HepG2 (cell line): ENCODE measurements around the gene PRR5L.

Experiments used
- E2F1 ChIP-seq: sonication (generic); formaldehyde crosslinking; IDR thresholded peaks from 2 replicates; pipeline ENCODE4 v1.5.0; 2020; ENCODE audit warnings: missing genetic modification reagents
- ELF4 ChIP-seq: sonication (generic); formaldehyde crosslinking; IDR thresholded peaks from 2 replicates; pipeline ENCODE4 v1.5.0; 2020; ENCODE audit warnings: missing genetic modification reagents, mild to moderate bottlenecking, moderate library complexity, borderline replicate concordance
- JUND ChIP-seq: sonication (generic); formaldehyde crosslinking; IDR thresholded peaks from 2 replicates; pipeline ENCODE4 v1.8.0; 2022; ENCODE audit warnings: mild to moderate bottlenecking, missing genetic modification reagents
- POLR2AphosphoS5 ChIP-seq: IDR thresholded peaks from 2 replicates; pipeline ENCODE4 v1.6.1; 2012; ENCODE audit warnings: low read depth, low read length
- RBFOX2 ChIP-seq: fragments of 200-400 bp; formaldehyde crosslinking; IDR thresholded peaks from 2 replicates; pipeline ENCODE4 v1.6.1; 2017; ENCODE audit warnings: low read depth, mild to moderate bottlenecking, low read length
- TRIM22 ChIP-seq: fragments of 450-650 bp; IDR thresholded peaks from 2 replicates; pipeline ENCODE4 v1.6.1; 2017
- TSC22D2 ChIP-seq: sonication (generic); formaldehyde crosslinking; IDR thresholded peaks from 2 replicates; pipeline ENCODE4 v1.5.1; 2020; ENCODE audit warnings: missing genetic modification reagents, mild to moderate bottlenecking, borderline replicate concordance
- ZBTB26 ChIP-seq: IDR thresholded peaks from 2 replicates; pipeline ENCODE4 v1.6.1; 2016; ENCODE audit warnings: missing compliant biosample characterization, missing genetic modification reagents, borderline replicate concordance
- ZC3H4 ChIP-seq: sonication (generic); formaldehyde crosslinking; IDR thresholded peaks from 2 replicates; pipeline ENCODE4 v1.4.0; 2020; ENCODE audit warnings: missing genetic modification reagents, borderline replicate concordance
- ZHX1 ChIP-seq: sonication (generic); formaldehyde crosslinking; IDR thresholded peaks from 2 replicates; pipeline ENCODE4 v1.8.1; 2022; ENCODE audit warnings: low read depth, mild to moderate bottlenecking, missing genetic modification reagents
- ZNF350 ChIP-seq: sonication (generic); formaldehyde crosslinking; IDR thresholded peaks from 2 replicates; pipeline ENCODE4 v1.4.0; 2020; ENCODE audit warnings: mild to moderate bottlenecking, low read depth, missing genetic modification reagents, borderline replicate concordance
- ZNF574 ChIP-seq: sonication (generic); formaldehyde crosslinking; IDR thresholded peaks from 2 replicates; pipeline ENCODE4 v1.4.0; 2020; ENCODE audit warnings: missing genetic modification reagents
- ZNF629 ChIP-seq: sonication (generic); formaldehyde crosslinking; conservative IDR thresholded peaks from 2 replicates; pipeline ENCODE4 v1.5.0; 2020; ENCODE audit warnings: missing genetic modification reagents

- no peak for TF ChIP-seq RBFOX2
- no peak for TF ChIP-seq ZNF350 (CRISPR knock-in tag)
- no peak for TF ChIP-seq ZC3H4 (CRISPR knock-in tag)
- TF ChIP-seq ZBTB26 (CRISPR knock-in tag) = no peak
- TF ChIP-seq POLR2AphosphoS5 = no peak
- no peak for TF ChIP-seq TSC22D2 (CRISPR knock-in tag)
- TF ChIP-seq ELF4 (CRISPR knock-in tag) = no peak
- TF ChIP-seq ZNF629 (CRISPR knock-in tag) = no peak
- TF ChIP-seq ZNF574 = no peak
- TF ChIP-seq ZHX1 (CRISPR knock-in tag) = no peak
- no peak for TF ChIP-seq E2F1 (CRISPR knock-in tag)
- no peak for TF ChIP-seq TRIM22
- no peak for TF ChIP-seq JUND (CRISPR knock-in tag)
Observed at GRCh38 chr11:36379653-36380052, 83.6 kb downstream of the PRR5L start.
